Testis (tissue), 2 donors: ENCODE results near the gene AASDHPPT.

Experiments
- POLR2A ChIP-seq: fragments of 450-650 bp; IDR thresholded peaks from one replicate; pipeline ENCODE4 v1.6.1; 2017; ENCODE audit warnings: antibody characterized with exemption, mild to moderate bottlenecking, moderate library complexity
- TF ChIP-seq, protein P1 (sequence below), 3 experiments: fragments of 450-650 bp in 2 of 3; fragments of 200-600 bp in 1 of 3; sonication (generic) in 1 of 3; IDR thresholded peaks; one replicate each; pipeline ENCODE4 v1.5.1; 2016 to 2019; ENCODE audit warnings: antibody characterized with exemption in 3 of 3, mild to moderate bottlenecking in 2 of 3, moderate library complexity in 1 of 3

DNA sequence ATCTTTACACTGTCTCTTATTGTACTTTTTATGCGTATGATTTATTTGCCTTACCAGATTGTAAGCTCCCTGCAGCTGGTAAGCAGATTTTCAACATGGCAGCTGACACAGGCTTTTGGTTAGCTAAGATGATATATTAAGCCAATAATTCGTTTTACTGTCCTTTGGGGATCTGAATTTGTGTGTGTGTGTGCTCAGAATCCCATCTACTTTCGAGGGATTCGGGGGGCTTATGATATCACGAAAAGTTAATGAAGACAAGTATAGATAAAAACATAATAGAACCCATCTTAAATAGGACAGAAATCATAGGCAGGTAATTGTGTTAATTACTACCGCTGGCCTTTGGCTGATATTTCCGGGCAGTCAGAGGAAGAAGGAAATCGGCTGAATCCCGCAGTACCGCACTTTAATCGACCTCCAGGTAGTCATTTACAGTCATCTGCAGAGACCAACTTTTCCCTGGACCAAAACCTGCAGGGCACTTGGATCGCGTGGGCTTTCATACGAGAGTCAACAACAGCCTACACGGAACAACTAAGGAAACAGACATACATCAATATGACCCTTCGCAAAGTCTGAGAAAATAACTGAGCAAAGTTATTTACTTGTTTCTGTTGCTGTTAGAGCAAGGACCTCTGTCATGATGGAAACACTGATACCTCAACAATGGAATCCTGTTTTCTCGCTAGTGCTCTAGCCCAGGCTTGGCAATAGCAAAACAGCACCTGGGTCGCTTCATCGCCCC lies 1.1 kb upstream of the AASDHPPT start:
- TF ChIP-seq, protein P1, sequence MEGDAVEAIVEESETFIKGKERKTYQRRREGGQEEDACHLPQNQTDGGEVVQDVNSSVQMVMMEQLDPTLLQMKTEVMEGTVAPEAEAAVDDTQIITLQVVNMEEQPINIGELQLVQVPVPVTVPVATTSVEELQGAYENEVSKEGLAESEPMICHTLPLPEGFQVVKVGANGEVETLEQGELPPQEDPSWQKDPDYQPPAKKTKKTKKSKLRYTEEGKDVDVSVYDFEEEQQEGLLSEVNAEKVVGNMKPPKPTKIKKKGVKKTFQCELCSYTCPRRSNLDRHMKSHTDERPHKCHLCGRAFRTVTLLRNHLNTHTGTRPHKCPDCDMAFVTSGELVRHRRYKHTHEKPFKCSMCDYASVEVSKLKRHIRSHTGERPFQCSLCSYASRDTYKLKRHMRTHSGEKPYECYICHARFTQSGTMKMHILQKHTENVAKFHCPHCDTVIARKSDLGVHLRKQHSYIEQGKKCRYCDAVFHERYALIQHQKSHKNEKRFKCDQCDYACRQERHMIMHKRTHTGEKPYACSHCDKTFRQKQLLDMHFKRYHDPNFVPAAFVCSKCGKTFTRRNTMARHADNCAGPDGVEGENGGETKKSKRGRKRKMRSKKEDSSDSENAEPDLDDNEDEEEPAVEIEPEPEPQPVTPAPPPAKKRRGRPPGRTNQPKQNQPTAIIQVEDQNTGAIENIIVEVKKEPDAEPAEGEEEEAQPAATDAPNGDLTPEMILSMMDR (IDR thresholded peaks at IDR 0.05): no peak
- TF ChIP-seq POLR2A: no peak
